ENCODE measurements around the gene SEPSECS. TPM values are rescaled to one million over a fixed set of nuclear protein-coding genes. Genes with fewer than 3 reads are reported as not detected.

Gene SEPSECS
- polyA plus RNA-seq, 1 donor from 2014 or later = 6.5 TPM

DNA sequence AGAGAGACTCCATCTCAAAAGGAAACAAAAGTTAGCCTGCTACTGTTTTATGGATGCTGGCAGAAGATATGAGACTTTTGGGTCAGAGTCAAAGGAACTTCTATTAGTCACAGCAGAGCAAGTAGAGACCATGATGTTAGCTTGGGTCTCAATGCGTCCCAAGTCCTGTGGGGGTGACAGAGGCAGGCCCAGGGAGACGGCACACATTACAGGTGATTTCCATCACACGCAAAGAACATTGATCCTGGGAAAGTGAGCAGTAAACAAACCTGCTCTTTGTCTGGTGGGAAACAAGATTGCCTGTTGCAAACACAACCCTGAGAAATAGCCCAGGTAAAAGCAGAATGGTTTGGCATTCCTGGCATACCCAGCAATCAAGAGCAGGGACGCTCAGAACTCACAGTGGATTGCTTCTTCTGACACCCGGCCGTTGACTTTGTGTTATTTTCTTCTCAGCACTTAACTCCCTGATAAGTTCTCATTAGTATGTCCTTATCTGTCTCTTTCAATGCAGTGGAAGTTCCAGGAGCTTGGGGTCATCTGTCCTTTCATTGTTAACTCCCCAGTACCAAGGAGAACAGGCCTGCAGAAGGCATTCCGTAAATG, 78.3 kb downstream of the SEPSECS start:
- Histone ChIP-seq H3F3A (ENCODE audit: insufficient read depth, low read length, poor library complexity, severe bottlenecking) (no peaks in the 10 kb centered on the region), H3K27ac (ENCODE audit: low read length) (no peak overlapping the region), H3K9me2 (ENCODE audit: insufficient read depth, low read length) (no peaks in the 10 kb centered on the region), H3K79me2 (replicated peaks; ENCODE audit: insufficient read depth, low read length) (no peaks in the 10 kb centered on the region), H4K20me1 (ENCODE audit: insufficient read depth) (no peaks in the 10 kb centered on the region), H3K9ac (ENCODE audit: low read length) (no peak overlapping the region), H3K36me3 (ENCODE audit: insufficient read depth, low read length) (no peaks in the 10 kb centered on the region), H3K27me3 (ENCODE audit: insufficient read depth, low read depth, low read length) (no peaks in the 10 kb centered on the region), H3K4me3 (ENCODE audit: low read length) (no peak overlapping the region), H3K4me2 (ENCODE audit: low read length) (no peak overlapping the region), H2AFZ (ENCODE audit: low read depth, low read length) (no peak overlapping the region), H3K9me3 (ENCODE audit: low read length) (no peaks in the 10 kb centered on the region)
- TF ChIP-seq EZH2 (IDR thresholded peaks at IDR 0.05; ENCODE audit: borderline replicate concordance, insufficient read depth, low read length, poor library complexity, severe bottlenecking) = no peak
- TF ChIP-seq POLR2AphosphoS5 (IDR thresholded peaks at IDR 0.05) = no peak
- TF ChIP-seq RAD21 (conservative IDR thresholded peaks at IDR 0.05) = no peak
- TF ChIP-seq SMC3 (conservative IDR thresholded peaks at IDR 0.05; ENCODE audit: poor library complexity) = no peak
- TF ChIP-seq EP300 (conservative IDR thresholded peaks at IDR 0.05; ENCODE audit: poor library complexity, severe bottlenecking) = no peak
- TF ChIP-seq, protein P1, sequence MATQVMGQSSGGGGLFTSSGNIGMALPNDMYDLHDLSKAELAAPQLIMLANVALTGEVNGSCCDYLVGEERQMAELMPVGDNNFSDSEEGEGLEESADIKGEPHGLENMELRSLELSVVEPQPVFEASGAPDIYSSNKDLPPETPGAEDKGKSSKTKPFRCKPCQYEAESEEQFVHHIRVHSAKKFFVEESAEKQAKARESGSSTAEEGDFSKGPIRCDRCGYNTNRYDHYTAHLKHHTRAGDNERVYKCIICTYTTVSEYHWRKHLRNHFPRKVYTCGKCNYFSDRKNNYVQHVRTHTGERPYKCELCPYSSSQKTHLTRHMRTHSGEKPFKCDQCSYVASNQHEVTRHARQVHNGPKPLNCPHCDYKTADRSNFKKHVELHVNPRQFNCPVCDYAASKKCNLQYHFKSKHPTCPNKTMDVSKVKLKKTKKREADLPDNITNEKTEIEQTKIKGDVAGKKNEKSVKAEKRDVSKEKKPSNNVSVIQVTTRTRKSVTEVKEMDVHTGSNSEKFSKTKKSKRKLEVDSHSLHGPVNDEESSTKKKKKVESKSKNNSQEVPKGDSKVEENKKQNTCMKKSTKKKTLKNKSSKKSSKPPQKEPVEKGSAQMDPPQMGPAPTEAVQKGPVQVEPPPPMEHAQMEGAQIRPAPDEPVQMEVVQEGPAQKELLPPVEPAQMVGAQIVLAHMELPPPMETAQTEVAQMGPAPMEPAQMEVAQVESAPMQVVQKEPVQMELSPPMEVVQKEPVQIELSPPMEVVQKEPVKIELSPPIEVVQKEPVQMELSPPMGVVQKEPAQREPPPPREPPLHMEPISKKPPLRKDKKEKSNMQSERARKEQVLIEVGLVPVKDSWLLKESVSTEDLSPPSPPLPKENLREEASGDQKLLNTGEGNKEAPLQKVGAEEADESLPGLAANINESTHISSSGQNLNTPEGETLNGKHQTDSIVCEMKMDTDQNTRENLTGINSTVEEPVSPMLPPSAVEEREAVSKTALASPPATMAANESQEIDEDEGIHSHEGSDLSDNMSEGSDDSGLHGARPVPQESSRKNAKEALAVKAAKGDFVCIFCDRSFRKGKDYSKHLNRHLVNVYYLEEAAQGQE (IDR thresholded peaks at IDR 0.05; ENCODE audit: borderline replicate concordance) = no peak
- TF ChIP-seq MXI1 (conservative IDR thresholded peaks at IDR 0.05; ENCODE audit: poor library complexity, severe bottlenecking) = no peak
- no peak for TF ChIP-seq TAF1 (IDR thresholded peaks at IDR 0.05; ENCODE audit: low read depth)
- TF ChIP-seq, protein P2, sequence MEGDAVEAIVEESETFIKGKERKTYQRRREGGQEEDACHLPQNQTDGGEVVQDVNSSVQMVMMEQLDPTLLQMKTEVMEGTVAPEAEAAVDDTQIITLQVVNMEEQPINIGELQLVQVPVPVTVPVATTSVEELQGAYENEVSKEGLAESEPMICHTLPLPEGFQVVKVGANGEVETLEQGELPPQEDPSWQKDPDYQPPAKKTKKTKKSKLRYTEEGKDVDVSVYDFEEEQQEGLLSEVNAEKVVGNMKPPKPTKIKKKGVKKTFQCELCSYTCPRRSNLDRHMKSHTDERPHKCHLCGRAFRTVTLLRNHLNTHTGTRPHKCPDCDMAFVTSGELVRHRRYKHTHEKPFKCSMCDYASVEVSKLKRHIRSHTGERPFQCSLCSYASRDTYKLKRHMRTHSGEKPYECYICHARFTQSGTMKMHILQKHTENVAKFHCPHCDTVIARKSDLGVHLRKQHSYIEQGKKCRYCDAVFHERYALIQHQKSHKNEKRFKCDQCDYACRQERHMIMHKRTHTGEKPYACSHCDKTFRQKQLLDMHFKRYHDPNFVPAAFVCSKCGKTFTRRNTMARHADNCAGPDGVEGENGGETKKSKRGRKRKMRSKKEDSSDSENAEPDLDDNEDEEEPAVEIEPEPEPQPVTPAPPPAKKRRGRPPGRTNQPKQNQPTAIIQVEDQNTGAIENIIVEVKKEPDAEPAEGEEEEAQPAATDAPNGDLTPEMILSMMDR (IDR thresholded peaks at IDR 0.05; ENCODE audit: poor library complexity, severe bottlenecking) = no peak

DNA sequence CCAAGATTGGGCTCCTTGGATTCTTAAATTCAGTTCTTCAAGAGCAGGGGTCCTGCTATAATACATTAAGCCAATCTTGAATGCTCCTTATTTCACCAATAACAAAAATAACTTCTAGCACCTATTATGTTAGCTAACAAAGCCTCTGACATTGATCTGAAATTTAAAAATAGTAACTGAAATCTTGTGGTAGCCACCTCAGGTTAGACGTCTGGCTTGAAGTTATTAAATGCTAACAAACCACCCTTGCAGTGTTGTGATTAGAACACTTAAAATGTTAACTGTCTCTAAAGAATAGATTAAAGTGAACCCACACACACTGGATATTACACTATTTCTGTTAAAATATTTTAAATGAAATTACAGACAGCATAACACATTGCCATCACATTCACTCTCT, 79.7 kb downstream of the SEPSECS start:
- Histone ChIP-seq H3K79me2 (replicated peaks; ENCODE audit: insufficient read depth, low read length) (no peaks in the 10 kb centered on the region), H3K36me3 (ENCODE audit: insufficient read depth, low read length) (no peaks in the 10 kb centered on the region), H3K9ac (ENCODE audit: low read length) (no peak overlapping the region), H3K4me2 (ENCODE audit: low read length) (no peak overlapping the region), H3K27ac (ENCODE audit: low read length) (no peak overlapping the region), H3K9me3 (ENCODE audit: low read length) (no peaks in the 10 kb centered on the region), H4K20me1 (ENCODE audit: insufficient read depth) (no peaks in the 10 kb centered on the region), H2AFZ (ENCODE audit: low read depth, low read length) (no peak overlapping the region), H3K9me2 (ENCODE audit: insufficient read depth, low read length) (no peaks in the 10 kb centered on the region), H3F3A (ENCODE audit: insufficient read depth, low read length, poor library complexity, severe bottlenecking) (no peaks in the 10 kb centered on the region), H3K27me3 (ENCODE audit: insufficient read depth, low read depth, low read length) (no peaks in the 10 kb centered on the region), H3K4me3 (ENCODE audit: low read length) (no peak overlapping the region)
- TF ChIP-seq TAF1 (IDR thresholded peaks at IDR 0.05; ENCODE audit: low read depth) (no peak), SMC3 (conservative IDR thresholded peaks at IDR 0.05; ENCODE audit: poor library complexity) (no peak), POLR2AphosphoS5 (IDR thresholded peaks at IDR 0.05) (no peak), RAD21 (conservative IDR thresholded peaks at IDR 0.05) (no peak), EZH2 (IDR thresholded peaks at IDR 0.05; ENCODE audit: borderline replicate concordance, insufficient read depth, low read length, poor library complexity, severe bottlenecking) (no peak), MXI1 (conservative IDR thresholded peaks at IDR 0.05; ENCODE audit: poor library complexity, severe bottlenecking) (no peak), EP300 (conservative IDR thresholded peaks at IDR 0.05; ENCODE audit: poor library complexity, severe bottlenecking) (no peak)
- TF ChIP-seq, protein P1 (IDR thresholded peaks at IDR 0.05; ENCODE audit: borderline replicate concordance) = no peak
- TF ChIP-seq, protein P2 (IDR thresholded peaks at IDR 0.05; ENCODE audit: poor library complexity, severe bottlenecking) = no peak
